HCEC 1CT (cell line): ENCODE data around the gene C14orf132.

Source experiments
- DNase-seq: peaks from one replicate; pipeline ENCODE4 v3.0.0-alpha.2; 2017

Gene C14orf132

GRCh38 chr14:96084796-96085195, 45.6 kb downstream of the C14orf132 start:
- no peak for DNase-seq

GRCh38 chr14:96085369-96085768, 46.2 kb downstream of the C14orf132 start:
- DNase-seq = no peak

- DNase-seq = peak; percentile 78
Observed at GRCh38 chr14:96086032-96086431, 46.9 kb downstream of the C14orf132 start.

GRCh38 chr14:96086574-96087077, 47.5 kb downstream of the C14orf132 start:
- peak; percentile 62 for DNase-seq

GRCh38 chr14:96088074-96088473, 48.9 kb downstream of the C14orf132 start:
- DNase-seq = no peak

- no peak for DNase-seq
Observed at GRCh38 chr14:96088481-96088880, 49.3 kb downstream of the C14orf132 start.

- no peak for DNase-seq
Observed at GRCh38 chr14:96088911-96089310, 49.7 kb downstream of the C14orf132 start.

GRCh38 chr14:96089401-96089800, 50.2 kb downstream of the C14orf132 start:
- DNase-seq = no peak

- no peak for DNase-seq
Observed at GRCh38 chr14:96090441-96091148, 51.4 kb downstream of the C14orf132 start.

- no peak for DNase-seq
Observed at GRCh38 chr14:96091149-96091693, 52.1 kb downstream of the C14orf132 start.

GRCh38 chr14:96091941-96092411, 52.8 kb downstream of the C14orf132 start:
- no peak for DNase-seq

GRCh38 chr14:96092936-96093335, 53.8 kb downstream of the C14orf132 start:
- DNase-seq = no peak

GRCh38 chr14:96094211-96094610, 55.0 kb downstream of the C14orf132 start:
- no peak for DNase-seq

- no peak for DNase-seq
Observed at GRCh38 chr14:96094656-96095055, 55.5 kb downstream of the C14orf132 start.

GRCh38 chr14:96095058-96095457, 55.9 kb downstream of the C14orf132 start:
- no peak for DNase-seq

- peak; percentile 93 for DNase-seq
Observed at GRCh38 chr14:96095581-96096476, 56.7 kb downstream of the C14orf132 start.

GRCh38 chr14:96096639-96097610, 57.8 kb downstream of the C14orf132 start:
- DNase-seq = no peak

- DNase-seq = no peak
Observed at GRCh38 chr14:96097752-96098151, 58.6 kb downstream of the C14orf132 start.

GRCh38 chr14:96098309-96098998, 59.3 kb downstream of the C14orf132 start:
- peak; percentile 70 for DNase-seq

- DNase-seq = no peak
Observed at GRCh38 chr14:96098999-96099335, 59.8 kb downstream of the C14orf132 start.
